B cell (primary cell): ENCODE results near the gene LZTS3. TPM values are rescaled to one million over a fixed set of nuclear protein-coding genes. Genes with fewer than 3 reads are reported as not detected.

ENCODE experiments used
- ATAC-seq: fragments of 200-7000 bp; cut with Tn5 transposase; one replicate; pipeline ENCODE4 v1.10.0; 2021; ENCODE audit warnings: low read depth, mild to moderate bottlenecking, moderate number of reproducible peaks, moderate library complexity
- CTCF ChIA-PET: fragments of 350-600 bp; sonication (Branson Sonifier 250); formaldehyde crosslinking; loops from one replicate; lab custom pipeline; 2021; ENCODE audit warnings: antibody characterized with exemption, inconsistent platforms; lab: Charles Lee
- POLR2A ChIA-PET: fragments of 350-600 bp; sonication (Branson Sonifier 250); formaldehyde crosslinking; loops from one replicate; lab custom pipeline; 2021; ENCODE audit warnings: antibody characterized with exemption; lab: Charles Lee
- DNase-seq: peaks from one replicate; pipeline ENCODE4 v3.0.0; 2013
- H2AFZ ChIP-seq: 2 replicates; pipeline ENCODE4 v1.6.1; 2012; ENCODE audit warnings: mild to moderate bottlenecking, low read depth, low read length; ENCODE audit not compliant: insufficient read depth, poor library complexity, severe bottlenecking
- H3K27ac ChIP-seq, 2 donors: 1 replicate in 1 of 2; 2 replicates in 1 of 2; pipeline ENCODE4 v1.5.1; 2012 to 2013; ENCODE audit warnings: low read length in 2 of 2, mild to moderate bottlenecking in 2 of 2, moderate library complexity in 1 of 2
- H3K27me3 ChIP-seq, 4 experiments: fragments of 200-600 bp in 1 of 4; sonication (generic) in 1 of 4; replicated peaks in 1 of 4; 1 replicate in 2 of 4; 2 replicates in 2 of 4; pipeline versions ENCODE4 v1.6.1 to v1.7.0; 2013 to 2016; ENCODE audit warnings: low read length in 3 of 4, mild to moderate bottlenecking in 2 of 4, mixed read lengths in 1 of 4, moderate library complexity in 1 of 4; ENCODE audit not compliant: insufficient read depth in 4 of 4, control insufficient read depth in 3 of 4; ENCODE audit errors: control extremely low read depth in 1 of 4
- H3K36me3 ChIP-seq, 2 experiments: replicated peaks in 1 of 2; 1 replicate in 1 of 2; 2 replicates in 1 of 2; pipeline versions ENCODE4 v1.6.1 to v1.7.1; 2013; ENCODE audit warnings: low read length in 1 of 2; ENCODE audit not compliant: insufficient read depth in 2 of 2, control insufficient read depth in 1 of 2; ENCODE audit errors: control extremely low read depth in 1 of 2, extremely low read depth in 1 of 2
- H3K4me1 ChIP-seq, 2 donors: fragments of 200-600 bp in 1 of 2; sonication (generic) in 1 of 2; 1 replicate in 1 of 2; 2 replicates in 1 of 2; pipeline versions ENCODE4 v1.5.1 to v1.6.1; 2013 to 2017; ENCODE audit warnings: low read length in 2 of 2; ENCODE audit not compliant: control insufficient read depth in 2 of 2, insufficient read depth in 2 of 2
- H3K4me2 ChIP-seq: replicated peaks from 2 replicates; pipeline ENCODE3; 2012; ENCODE audit warnings: mild to moderate bottlenecking, low read depth, low read length; ENCODE audit not compliant: poor library complexity, severe bottlenecking
- H3K4me3 ChIP-seq, 5 experiments: fragments of 200-600 bp in 1 of 5; sonication (generic) in 1 of 5; 1 replicate in 3 of 5; 2 replicates in 2 of 5; pipeline versions ENCODE4 v1.5.1 to v1.7.0; 2011 to 2016; ENCODE audit warnings: low read length in 4 of 5, mild to moderate bottlenecking in 4 of 5, low read depth in 2 of 5, control low read depth in 1 of 5, moderate library complexity in 1 of 5; ENCODE audit not compliant: insufficient read depth in 1 of 5; ENCODE audit errors: control extremely low read depth in 1 of 5, extremely low read depth in 1 of 5
- H3K79me2 ChIP-seq: fragments of 200-600 bp; sonication (generic); one replicate; pipeline ENCODE4 v1.6.0; 2016; ENCODE audit warnings: low read length; ENCODE audit not compliant: control insufficient read depth, insufficient read depth
- H3K9ac ChIP-seq: fragments of 200-600 bp; sonication (generic); 2 replicates; pipeline ENCODE4 v1.6.1; 2017; ENCODE audit warnings: mild to moderate bottlenecking, low read length, moderate library complexity
- H3K9me3 ChIP-seq, 3 donors: one replicate each; pipeline versions ENCODE4 v1.6.1 to v1.7.1; 2013; ENCODE audit warnings: low read length in 2 of 3; ENCODE audit not compliant: control insufficient read depth in 2 of 3, insufficient read depth in 1 of 3; ENCODE audit errors: control extremely low read depth in 1 of 3
- H4K20me1 ChIP-seq: 2 replicates; pipeline ENCODE4 v1.6.0; 2012; ENCODE audit warnings: mild to moderate bottlenecking, low read length; ENCODE audit not compliant: insufficient read depth, control insufficient read depth, poor library complexity, severe bottlenecking
- H3K27ac Mint-ChIP-seq: one replicate; pipeline ENCODE4 v1.8.0; 2021; ENCODE audit warnings: mixed read lengths
- H3K27me3 Mint-ChIP-seq: one replicate; pipeline ENCODE4 v1.8.0; 2021; ENCODE audit warnings: mixed read lengths
- H3K4me1 Mint-ChIP-seq: one replicate; pipeline ENCODE4 v1.8.0; 2021; ENCODE audit warnings: mixed read lengths
- H3K4me3 Mint-ChIP-seq: one replicate; pipeline ENCODE4 v1.8.0; 2021; ENCODE audit warnings: mixed read lengths
- H3K9me3 Mint-ChIP-seq: one replicate; pipeline ENCODE4 v1.8.0; 2022; ENCODE audit warnings: mixed read lengths; ENCODE audit not compliant: insufficient read depth
- CTCF ChIP-seq: fragments of 200-600 bp; IDR thresholded peaks from one replicate; pipeline ENCODE4 v1.8.0; 2022; ENCODE audit warnings: antibody characterized with exemption, mild to moderate bottlenecking
- EZH2 ChIP-seq: IDR thresholded peaks from 2 replicates; pipeline ENCODE4 v1.6.1; 2012; ENCODE audit warnings: borderline replicate concordance, low read depth, mild to moderate bottlenecking, moderate library complexity, low read length; ENCODE audit not compliant: insufficient read depth, poor library complexity, severe bottlenecking
- WGBS: methylation state at CpG from one replicate; pipeline ENCODE4 v1.1.5; 2013; ENCODE audit warnings: missing lambda C conversion rate; ENCODE audit not compliant: insufficient coverage; 5-methylcytosine and 5-hydroxymethylcytosine counted together
- intact Hi-C: fragments of 100-400 bp; cut with micrococcal nuclease; formaldehyde crosslinking; loops from one replicate; pipeline ENCODE4 v1.10.0; 2022
- polyA plus RNA-seq: library from polyadenylated mRNA; depleted of rRNA; stranded (reverse); fragments of >200 nt; gene quantifications from 2 replicates; pipeline ENCODE4 v1.2.3, GENCODE V29; 2012
- total RNA-seq, 2 donors: library from RNA; stranded (reverse); fragments of 120-200 nt in 1 of 2; gene quantifications; 1 replicate in 1 of 2; 2 replicates in 1 of 2; pipeline versions ENCODE4 v1.2.3 to v1.2.4, GENCODE V29; 2013 to 2022

The LZTS3 gene
- total and polyA plus RNA-seq, 2 donors (not counting 1 experiment from before 2014, with no cell fraction given) = 2.3 to 5.1 TPM

DNA sequence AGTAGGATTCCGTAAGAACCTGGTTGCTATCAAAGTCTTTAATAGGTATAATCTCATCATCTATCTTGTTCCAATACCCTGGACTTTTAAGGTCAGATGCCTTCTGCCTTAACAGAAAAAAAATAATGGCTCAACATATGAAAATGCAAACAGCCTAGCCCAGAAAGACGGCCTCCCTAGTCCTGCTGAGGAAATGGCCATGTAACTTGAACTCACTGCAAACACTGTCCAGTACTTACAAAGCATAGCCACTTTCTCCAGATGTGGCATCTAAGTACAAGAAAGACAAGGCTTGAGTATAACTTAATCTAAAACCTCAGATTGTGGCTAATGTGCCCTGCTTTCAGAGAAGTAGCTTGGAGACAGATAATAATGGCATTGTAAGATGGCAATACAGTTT, 40.2 kb downstream of the LZTS3 start:
- no peaks in the 10 kb centered on the region for H3K9me3 ChIP-seq
- DNase-seq = no peak
- peaks cover 0 to 3% of the 10 kb centered on the region in 2 experiments for H3K36me3 ChIP-seq
- 100% methylated on average over 1 of the region's 2 CpGs for WGBS
- intact Hi-C loops = no loop called here
- H3K9me3 Mint-ChIP-seq = no peaks in the 10 kb centered on the region
- no peak overlapping the region for H3K4me3 ChIP-seq
- H2AFZ ChIP-seq = no peak overlapping the region
- TF ChIP-seq EZH2 (no peak), CTCF (no peak)
- no peak overlapping the region for H3K27ac ChIP-seq
- no peaks in the 10 kb centered on the region for H3K27me3 ChIP-seq
- H3K79me2 ChIP-seq = peaks cover 48% of the 10 kb centered on the region
- no peak overlapping the region for H3K4me3 Mint-ChIP-seq
- ATAC-seq = no peak
- H3K27me3 Mint-ChIP-seq = no peaks in the 10 kb centered on the region
- H3K4me1 Mint-ChIP-seq = peaks cover 2% of the 10 kb centered on the region
- ChIA-PET CTCF (no interaction called here), POLR2A (no interaction called here)
- peaks cover 16% of the 10 kb centered on the region for H4K20me1 ChIP-seq
- no peak overlapping the region for H3K4me2 ChIP-seq
- H3K4me1 ChIP-seq = no peaks in the 10 kb centered on the region
- no peak overlapping the region for H3K9ac ChIP-seq
- no peak overlapping the region for H3K27ac Mint-ChIP-seq

- H3K4me3 Mint-ChIP-seq = no peak overlapping the region
- H3K27ac Mint-ChIP-seq = no peak overlapping the region
- no peak overlapping the region for H3K27ac ChIP-seq
- CTCF ChIA-PET = interaction anchor here (1.0 to 1.3 kb wide), 2 partner anchors 13 to 77 kb away, joined by 4 to 5 read pairs; no protein-coding TSS in a partner anchor
- POLR2A ChIA-PET = no interaction called here
- no peak for TF ChIP-seq CTCF
- TF ChIP-seq EZH2 = no peak
- peaks cover 4% of the 10 kb centered on the region for H4K20me1 ChIP-seq
- H3K4me3 ChIP-seq = no peak overlapping the region
- H3K79me2 ChIP-seq = peaks cover 44% of the 10 kb centered on the region
- no peak overlapping the region for H3K9ac ChIP-seq
- no peaks in the 10 kb centered on the region for H3K36me3 ChIP-seq
- no peak overlapping the region for H2AFZ ChIP-seq
- no peak for DNase-seq
- H3K9me3 ChIP-seq = peaks cover 0 to 7% (median 0%) of the 10 kb centered on the region in 3 donors
- H3K27me3 Mint-ChIP-seq = no peaks in the 10 kb centered on the region
- intact Hi-C loops = no loop called here
- no peaks in the 10 kb centered on the region for H3K27me3 ChIP-seq
- ATAC-seq = no peak
- H3K9me3 Mint-ChIP-seq = no peaks in the 10 kb centered on the region
- H3K4me1 Mint-ChIP-seq = peaks cover 1% of the 10 kb centered on the region
- H3K4me1 ChIP-seq = no peaks in the 10 kb centered on the region
- H3K4me2 ChIP-seq = no peak overlapping the region
- 100% methylated on average over 2 of the region's 2 CpGs for WGBS
These were observed 43.2 kb downstream of the LZTS3 start for GRCh38 chr20:3130051-3130600.
